AG04450 (cell line): Measurements from ENCODE around the gene SLFN12L. TPM values are rescaled to one million over a fixed set of nuclear protein-coding genes. Genes with fewer than 3 reads are reported as not detected.

ENCODE experiments used
- CTCF ChIA-PET: fragments of 300-600, 350-600 bp; formaldehyde crosslinking; extraction: SDS; loops from one replicate; lab custom pipeline; 2022; ENCODE audit warnings: antibody characterized with exemption, inconsistent platforms; lab: Charles Lee
- POLR2A ChIA-PET: fragments of 350-600 bp; formaldehyde crosslinking; extraction: SDS; loops from one replicate; lab custom pipeline; 2021; ENCODE audit warnings: antibody characterized with exemption, inconsistent platforms; lab: Yijun Ruan, JAX
- DNase-seq: peaks from one replicate; pipeline ENCODE4 v3.0.0-alpha.2; 2011; ENCODE audit warnings: low read depth, low spot score
- H3K27ac ChIP-seq: one replicate; pipeline ENCODE4 v1.5.1; 2012; ENCODE audit warnings: low read depth, low read length, control low read depth
- H3K27me3 ChIP-seq: one replicate; pipeline ENCODE4 v1.6.0; 2012; ENCODE audit warnings: low read length; ENCODE audit not compliant: control insufficient read depth, insufficient read depth
- H3K4me3 ChIP-seq: 2 replicates; pipeline ENCODE4 v1.5.1; 2011; ENCODE audit warnings: mild to moderate bottlenecking, low read depth, low read length, control low read depth
- H3K9me3 ChIP-seq: 2 replicates; pipeline ENCODE4 v1.5.1; 2012; ENCODE audit warnings: low read length; ENCODE audit not compliant: control insufficient read depth, insufficient read depth
- CTCF ChIP-seq: IDR thresholded peaks from 2 replicates; pipeline ENCODE4 v1.5.1; 2011; ENCODE audit warnings: low read depth, low read length, control low read depth, inconsistent platforms
- polyA plus RNA-seq: library from polyadenylated mRNA; depleted of rRNA; stranded (reverse); fragments of >200 nt; gene quantifications from 2 replicates; pipeline ENCODE4 v1.2.3, GENCODE V29; 2011

Gene SLFN12L
- polyA plus RNA-seq, 1 experiment, result 0.09 TPM

DNA sequence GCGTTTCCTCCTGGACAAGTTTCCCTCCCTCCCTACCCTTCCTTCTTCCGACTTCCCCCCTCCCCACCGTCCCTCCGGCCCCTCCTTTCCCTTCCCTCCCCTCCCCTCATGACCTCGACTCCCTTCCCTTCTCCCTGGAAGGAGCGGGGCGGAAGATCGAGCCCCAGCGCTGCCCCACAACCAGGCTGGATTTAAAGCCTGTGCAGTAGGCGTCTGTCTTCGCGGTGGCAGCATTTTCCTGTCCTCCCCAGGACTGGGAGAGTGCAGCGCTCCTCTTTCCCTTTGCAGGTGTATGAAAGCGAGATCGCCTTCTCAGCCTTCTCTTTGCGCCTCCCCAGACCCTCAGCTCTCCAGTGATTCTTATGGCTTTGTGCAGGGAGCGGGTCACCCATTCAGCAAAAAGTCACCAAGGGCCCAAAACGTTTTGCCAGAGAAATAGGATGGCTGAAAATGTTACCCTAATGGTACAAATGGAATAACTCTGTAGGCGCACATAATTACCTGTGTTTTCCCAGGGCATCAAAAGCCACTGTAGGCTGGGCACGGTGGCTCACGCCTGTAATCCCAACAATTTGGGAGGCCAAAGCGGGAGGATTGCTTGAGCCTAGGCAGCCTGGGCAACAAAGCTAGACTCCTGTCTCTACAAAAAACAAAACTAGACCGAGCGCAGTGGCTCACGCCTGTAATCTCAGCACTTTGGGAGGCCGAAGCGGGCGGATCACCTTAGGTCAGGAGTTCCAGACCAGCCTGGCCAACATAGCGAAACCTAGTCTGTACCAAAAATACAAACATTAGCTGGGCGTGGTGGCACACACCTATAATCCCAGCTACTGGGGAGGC, 40.8 kb downstream of the SLFN12L start:
- no peak for DNase-seq
- Histone ChIP-seq H3K27me3 (peaks cover 51% of the 10 kb centered on the region), H3K27ac (no peak overlapping the region), H3K4me3 (no peak overlapping the region), H3K9me3 (no peaks in the 10 kb centered on the region; the same call in 1 of the 2 replicates)
- CTCF ChIA-PET, result no interaction called here
- TF ChIP-seq CTCF, result no peak
- POLR2A ChIA-PET, result no interaction called here

DNA sequence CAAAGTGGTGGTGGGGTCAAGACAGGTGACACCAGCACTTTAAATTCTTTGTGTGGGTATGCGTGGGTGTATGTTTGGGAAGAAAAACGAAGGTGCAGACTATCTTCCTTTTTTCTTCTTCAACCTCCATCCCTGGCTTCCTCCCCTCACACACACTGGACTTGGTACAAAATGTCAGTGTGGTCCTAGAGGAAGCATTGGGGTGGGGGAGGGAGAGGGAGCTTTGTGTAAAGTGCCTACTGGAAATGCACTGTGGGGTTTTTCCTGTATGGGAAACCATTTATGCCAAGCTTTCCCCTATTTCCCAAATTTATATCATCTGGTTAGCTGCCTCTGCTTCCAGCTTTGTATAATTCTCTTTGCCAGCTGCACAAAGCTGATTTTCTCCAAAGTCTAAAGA, 44.4 kb downstream of the SLFN12L start:
- ChIA-PET CTCF (interaction anchor here (0.6 kb wide), 1 partner anchor 162 kb away, joined by 3 read pairs; no protein-coding TSS in a partner anchor), POLR2A (no interaction called here)
- peaks cover 39% of the 10 kb centered on the region for H3K27me3 ChIP-seq
- no peak overlapping the region for H3K4me3 ChIP-seq
- DNase-seq, result no peak
- peaks cover 10% of the 10 kb centered on the region for H3K9me3 ChIP-seq
- H3K27ac ChIP-seq, result no peak overlapping the region
- TF ChIP-seq CTCF, result no peak

DNA sequence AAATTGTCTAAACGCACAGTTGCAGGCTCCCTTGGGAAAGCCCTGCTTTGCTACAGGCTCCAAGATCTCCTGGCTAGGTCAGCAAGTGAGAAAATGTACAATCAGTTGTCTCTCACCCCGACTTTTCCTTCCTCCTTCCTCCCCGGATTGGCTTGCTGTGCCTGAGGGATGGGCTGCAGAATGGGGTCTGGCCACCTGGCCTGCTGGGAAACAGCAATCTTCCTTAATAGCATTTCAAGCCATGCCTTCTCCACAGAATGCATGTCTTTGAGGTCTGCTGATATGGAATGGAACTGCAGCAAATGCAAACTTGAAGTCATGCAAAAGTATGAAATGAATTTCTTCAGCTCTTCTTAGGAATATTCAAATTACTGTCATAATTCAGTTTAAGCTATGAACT, 46.1 kb downstream of the SLFN12L start:
- Histone ChIP-seq H3K27me3 (peaks cover 27% of the 10 kb centered on the region), H3K9me3 (peaks cover 10% of the 10 kb centered on the region), H3K27ac (no peak overlapping the region), H3K4me3 (no peak overlapping the region)
- no peak for TF ChIP-seq CTCF
- CTCF ChIA-PET, result no interaction called here
- no peak for DNase-seq
- POLR2A ChIA-PET, result no interaction called here

DNA sequence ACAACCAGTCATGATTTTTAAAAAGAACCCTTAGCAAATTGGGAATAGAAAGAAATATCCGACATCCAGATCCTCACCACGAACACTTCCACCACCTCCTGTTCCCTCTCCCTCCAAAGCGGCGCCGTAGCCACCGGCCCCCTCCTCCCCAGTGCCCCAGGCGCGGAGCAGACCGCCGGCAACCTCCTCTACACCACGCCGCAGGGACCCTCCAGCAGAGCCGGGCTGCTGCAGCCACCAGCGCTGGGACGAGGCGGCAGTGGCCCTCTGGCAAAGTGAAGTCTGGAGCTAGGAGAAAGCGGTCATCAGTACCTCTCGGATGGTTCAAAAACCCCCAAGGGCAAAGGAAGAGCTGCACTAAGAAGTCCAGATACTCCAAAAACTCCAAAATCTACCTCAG, 47.5 kb downstream of the SLFN12L start:
- CTCF ChIA-PET, result no interaction called here
- Histone ChIP-seq H3K4me3 (no peak overlapping the region), H3K9me3 (peaks cover 10% of the 10 kb centered on the region), H3K27ac (no peak overlapping the region), H3K27me3 (peaks cover 21% of the 10 kb centered on the region)
- TF ChIP-seq CTCF, result no peak
- DNase-seq, result no peak
- POLR2A ChIA-PET, result no interaction called here

GRCh38 chr17:35488991-35489390, 48.5 kb downstream of the SLFN12L start:
- ChIA-PET POLR2A (no interaction called here), CTCF (no interaction called here)
- Histone ChIP-seq H3K4me3 (no peak overlapping the region), H3K27ac (no peak overlapping the region), H3K27me3 (peaks cover 19% of the 10 kb centered on the region), H3K9me3 (peaks cover 10% of the 10 kb centered on the region)
- no peak for DNase-seq
- TF ChIP-seq CTCF, result no peak
